H1 (cell line): ENCODE measurements around the gene DKK3. TPM values are rescaled to one million over a fixed set of nuclear protein-coding genes. Genes with fewer than 3 reads are reported as not detected.

ENCODE experiments used
- CTCF ChIA-PET: fragments of 300-600 bp; sonication (Branson Sonifier 250); formaldehyde crosslinking; loops from one replicate; lab custom pipeline; 2021; ENCODE audit not compliant: partially characterized antibody; lab: Charles Lee
- POLR2A ChIA-PET: fragments of 300-600 bp; sonication (Branson Sonifier 250); formaldehyde crosslinking; loops from one replicate; lab custom pipeline; 2021; ENCODE audit warnings: inconsistent platforms; ENCODE audit not compliant: partially characterized antibody; lab: Charles Lee
- DNase-seq, 2 experiments: peaks; one replicate each; pipeline versions ENCODE4 v3.0.0 to v3.0.0-alpha.2; 2010 to 2022; ENCODE audit warnings: low spot score in 2 of 2, low read depth in 1 of 2, mixed read lengths in 1 of 2
- FAIRE-seq: peaks from 2 replicates; lab custom pipeline; 2011; peaks lifted over from hg19 to GRCh38; lab: Jason Lieb, UNC
- H2AFZ ChIP-seq: 2 replicates; pipeline ENCODE4 v1.8.1; 2012; ENCODE audit warnings: low read length, inconsistent platforms
- H2AK5ac ChIP-seq: 2 replicates; pipeline ENCODE4 v1.6.1; 2013; ENCODE audit warnings: low read depth, low read length
- H2BK120ac ChIP-seq: replicated peaks from 2 replicates; pipeline ENCODE3; 2013; ENCODE audit warnings: low read depth, low read length, inconsistent platforms
- H2BK12ac ChIP-seq: 2 replicates; pipeline ENCODE4 v1.6.1; 2013; ENCODE audit warnings: low read depth, low read length
- H2BK15ac ChIP-seq: 2 replicates; pipeline ENCODE4 v1.6.1; 2013; ENCODE audit warnings: low read length
- H2BK20ac ChIP-seq: 2 replicates; pipeline ENCODE4 v1.6.1; 2013; ENCODE audit warnings: low read length
- H2BK5ac ChIP-seq: 2 replicates; pipeline ENCODE4 v1.6.1; 2013; ENCODE audit warnings: low read depth, low read length
- H3K14ac ChIP-seq: 2 replicates; pipeline ENCODE4 v1.6.1; 2013; ENCODE audit warnings: inconsistent platforms; ENCODE audit not compliant: insufficient read length
- H3K18ac ChIP-seq: 2 replicates; pipeline ENCODE4 v1.6.1; 2013; ENCODE audit warnings: low read length; ENCODE audit errors: extremely low read depth
- H3K23ac ChIP-seq: 2 replicates; pipeline ENCODE4 v1.6.1; 2013; ENCODE audit warnings: inconsistent platforms; ENCODE audit not compliant: insufficient read length
- H3K23me2 ChIP-seq: 2 replicates; pipeline ENCODE4 v1.6.1; 2013; ENCODE audit warnings: low read depth, low read length
- H3K27ac ChIP-seq: 2 replicates; pipeline ENCODE4 v1.6.1; 2011; ENCODE audit warnings: low read depth, low read length, inconsistent platforms
- H3K27me3 ChIP-seq, 4 experiments: replicated peaks in 1 of 4; 1 replicate in 1 of 4; 2 replicates in 3 of 4; pipeline versions ENCODE4 v1.6.1 to v1.8.1; 2011 to 2013; ENCODE audit warnings: low read length in 3 of 4, mild to moderate bottlenecking in 3 of 4, inconsistent platforms in 2 of 4, mixed read lengths in 2 of 4, moderate library complexity in 1 of 4; ENCODE audit not compliant: control insufficient read depth in 3 of 4, insufficient read depth in 3 of 4; ENCODE audit errors: extremely low read depth in 1 of 4
- H3K36me3 ChIP-seq, 4 experiments: 2 replicates each; pipeline versions ENCODE4 v1.6.1 to v1.8.1; 2011 to 2013; ENCODE audit warnings: mild to moderate bottlenecking in 4 of 4, low read length in 3 of 4, moderate library complexity in 2 of 4, control low read depth in 1 of 4, inconsistent platforms in 1 of 4; ENCODE audit not compliant: insufficient read depth in 4 of 4, control insufficient read depth in 2 of 4
- H3K4ac ChIP-seq: replicated peaks from 2 replicates; pipeline ENCODE3; 2013; ENCODE audit warnings: low read length, low read depth, mixed read lengths, inconsistent platforms; ENCODE audit not compliant: insufficient read length
- H3K4me1 ChIP-seq, 4 experiments: replicated peaks in 1 of 4; 1 replicate in 1 of 4; 2 replicates in 3 of 4; pipeline versions ENCODE4 v1.6.1 to v1.8.1; 2011 to 2013; ENCODE audit warnings: low read length in 3 of 4, inconsistent platforms in 2 of 4, mixed read lengths in 1 of 4; ENCODE audit not compliant: insufficient read depth in 4 of 4, control insufficient read depth in 3 of 4
- H3K4me2 ChIP-seq, 2 experiments: 2 replicates each; pipeline versions ENCODE4 v1.6.1 to v1.8.1; 2011 to 2013; ENCODE audit warnings: low read depth in 2 of 2, low read length in 2 of 2, control low read depth in 1 of 2, inconsistent platforms in 1 of 2, mild to moderate bottlenecking in 1 of 2; ENCODE audit not compliant: insufficient read depth in 1 of 2
- H3K4me3 ChIP-seq, 4 experiments: fragments of 200-600, 300-600 bp in 1 of 4; sonication (generic), shearing (Covaris generic), sonication (Bioruptor Twin) in 1 of 4; 2 replicates each; pipeline versions ENCODE4 v1.5.1 to v1.8.1; 2011 to 2016; ENCODE audit warnings: low read length in 4 of 4, low read depth in 3 of 4, control low read depth in 2 of 4, inconsistent platforms in 2 of 4, mild to moderate bottlenecking in 2 of 4, mixed read lengths in 1 of 4, moderate library complexity in 1 of 4; ENCODE audit not compliant: insufficient read depth in 2 of 4; ENCODE audit errors: extremely low read depth in 1 of 4
- H3K56ac ChIP-seq: replicated peaks from 2 replicates; pipeline ENCODE3; 2013; ENCODE audit warnings: low read depth, mild to moderate bottlenecking, mixed read lengths, low read length, inconsistent platforms; ENCODE audit not compliant: insufficient read length
- H3K79me1 ChIP-seq: 2 replicates; pipeline ENCODE4 v1.6.1; 2013; ENCODE audit warnings: low read depth, low read length, control low read depth
- H3K79me2 ChIP-seq, 2 experiments: 2 replicates each; pipeline versions ENCODE4 v1.6.1 to v1.8.1; 2012 to 2013; ENCODE audit warnings: low read length in 2 of 2, mild to moderate bottlenecking in 2 of 2, inconsistent platforms in 1 of 2; ENCODE audit not compliant: insufficient read depth in 2 of 2, control insufficient read depth in 1 of 2
- H3K9ac ChIP-seq, 4 experiments: replicated peaks in 1 of 4; 1 replicate in 1 of 4; 2 replicates in 3 of 4; pipeline versions ENCODE4 v1.6.1 to v1.8.1; 2011 to 2013; ENCODE audit warnings: low read depth in 3 of 4, low read length in 3 of 4, control low read depth in 2 of 4, mild to moderate bottlenecking in 2 of 4, moderate library complexity in 2 of 4, inconsistent platforms in 1 of 4; ENCODE audit errors: extremely low read depth in 1 of 4
- H3K9me3 ChIP-seq, 2 experiments: 2 replicates each; pipeline versions ENCODE4 v1.6.1 to v1.8.1; 2012 to 2013; ENCODE audit warnings: mild to moderate bottlenecking in 2 of 2, moderate library complexity in 2 of 2, control low read depth in 1 of 2, inconsistent platforms in 1 of 2, low read depth in 1 of 2, low read length in 1 of 2, mixed read lengths in 1 of 2; ENCODE audit not compliant: insufficient read depth in 2 of 2
- H4K20me1 ChIP-seq, 2 experiments: replicated peaks in 1 of 2; 2 replicates each; pipeline versions ENCODE3 to v1.8.1; 2011 to 2013; ENCODE audit warnings: inconsistent platforms in 2 of 2, low read length in 2 of 2, mild to moderate bottlenecking in 1 of 2; ENCODE audit not compliant: insufficient read depth in 2 of 2, control insufficient read depth in 1 of 2
- H4K5ac ChIP-seq: 2 replicates; pipeline ENCODE4 v1.6.1; 2013; ENCODE audit warnings: low read length, low read depth, mixed read lengths, inconsistent platforms; ENCODE audit not compliant: insufficient read length
- H4K8ac ChIP-seq: 2 replicates; pipeline ENCODE4 v1.8.0; 2013; ENCODE audit warnings: mild to moderate bottlenecking, moderate library complexity, low read length, inconsistent platforms; ENCODE audit not compliant: insufficient read depth; ENCODE audit errors: extremely low read depth
- H4K91ac ChIP-seq: replicated peaks from 2 replicates; pipeline ENCODE3; 2013; ENCODE audit warnings: low read length, mixed read lengths, inconsistent platforms; ENCODE audit not compliant: insufficient read length
- CTBP2 ChIP-seq: IDR thresholded peaks from 2 replicates; pipeline ENCODE4 v1.7.0; 2011; ENCODE audit warnings: borderline replicate concordance, mild to moderate bottlenecking, moderate library complexity, mixed read lengths, low read length; ENCODE audit not compliant: insufficient read depth, insufficient read length
- FOSL1 ChIP-seq: IDR thresholded peaks from 2 replicates; pipeline ENCODE4 v1.6.1; 2011; ENCODE audit warnings: mild to moderate bottlenecking, low read depth, low read length, moderate library complexity; ENCODE audit not compliant: insufficient read depth
- JUN ChIP-seq: IDR thresholded peaks from 2 replicates; pipeline ENCODE4 v1.6.1; 2011; ENCODE audit warnings: low read depth, mild to moderate bottlenecking, improper control_type of control experiment, low read length
- RFX5 ChIP-seq: IDR thresholded peaks from 2 replicates; pipeline ENCODE4 v1.6.1; 2011; ENCODE audit warnings: low read depth, low read length, improper control_type of control experiment, borderline replicate concordance
- RXRA ChIP-seq: IDR thresholded peaks from 2 replicates; pipeline ENCODE4 v1.6.1; 2011; ENCODE audit warnings: low read depth, mild to moderate bottlenecking, low read length, moderate library complexity; ENCODE audit not compliant: insufficient read depth
- SIRT6 ChIP-seq: IDR thresholded peaks from one replicate; pipeline ENCODE4 v1.7.1; 2012; ENCODE audit warnings: low read length, inconsistent platforms
- SUZ12 ChIP-seq: fragments of 200-600 bp; sonication (generic); IDR thresholded peaks from 2 replicates; pipeline ENCODE4 v1.6.1; 2012; ENCODE audit warnings: mild to moderate bottlenecking, inconsistent platforms, low read length, moderate library complexity, mixed read lengths
- TAF1 ChIP-seq: IDR thresholded peaks from 2 replicates; pipeline ENCODE4 v1.6.1; 2011; ENCODE audit warnings: mild to moderate bottlenecking, low read depth, low read length
- TAF7 ChIP-seq: optimal IDR thresholded peaks from 2 replicates; pipeline ENCODE3; 2011; ENCODE audit warnings: low read depth, mild to moderate bottlenecking, inconsistent platforms, low read length, moderate library complexity, borderline replicate concordance
- TCF12 ChIP-seq: IDR thresholded peaks from 2 replicates; pipeline ENCODE4 v1.6.1; 2011; ENCODE audit warnings: low read depth, mild to moderate bottlenecking, low read length
- ZNF274 ChIP-seq: IDR thresholded peaks from 2 replicates; pipeline ENCODE4 v1.7.0; 2012; ENCODE audit warnings: low read length, borderline replicate concordance; ENCODE audit errors: extremely low read depth
- WGBS, 2 experiments: shearing (Covaris generic) in 1 of 2; methylation state at CpG; one replicate each; pipeline versions ENCODE4 v1.1.6 to v1.1.7; 2013 to 2015; ENCODE audit warnings: low lambda C conversion rate in 2 of 2, mixed read lengths in 2 of 2, inconsistent platforms in 1 of 2, low coverage in 1 of 2, missing lambda C conversion rate in 1 of 2; ENCODE audit not compliant: insufficient replicate concordance in 2 of 2, insufficient coverage in 1 of 2, insufficient read length in 1 of 2; ENCODE audit errors: extremely low coverage in 1 of 2, missing lambda C conversion rate in 1 of 2; 5-methylcytosine and 5-hydroxymethylcytosine counted together
- polyA plus RNA-seq, 7 experiments: library from polyadenylated mRNA; depleted of rRNA in 3 of 7; stranded (reverse) in 5 of 7; unstranded in 2 of 7; fragments of >200 nt in 5 of 7; fragments of 200-250 nt in 2 of 7; gene quantifications; 1 replicate in 5 of 7; 2 replicates in 1 of 7; 4 replicates in 1 of 7; pipeline versions ENCODE4 v1.2.1 to v1.2.3, GENCODE V29; 2011 to 2013; ENCODE audit warnings: missing spikeins in 2 of 7, mixed read lengths in 2 of 7
- total RNA-seq: library from RNA; stranded (reverse); fragmentation: NEBNext Ultra II Directional; extraction: Animal tissue kit (Norgen Biotek cat#: 25700); gene quantifications from 2 replicates; pipeline ENCODE4 v1.2.1, GENCODE V29; 2021

The DKK3 gene
- total and polyA plus RNA-seq, 2 of the 8 experiments (the other 6 are each of a cell fraction or from before 2014, with no cell fraction given): 30.0 to 40.1 TPM

- no peak overlapping the region for H3K23ac ChIP-seq
- POLR2A ChIA-PET: no interaction called here
- no peak overlapping the region for H3K27ac ChIP-seq
- no peaks in the 10 kb centered on the region for H3K23me2 ChIP-seq
- no peak overlapping the region for H3K4me3 ChIP-seq
- no peaks in the 10 kb centered on the region for H3K9me3 ChIP-seq
- H2AK5ac ChIP-seq: no peak overlapping the region
- H4K5ac ChIP-seq: no peak overlapping the region
- no peak overlapping the region for H3K4ac ChIP-seq
- no peak overlapping the region for H3K4me2 ChIP-seq
- no peaks in the 10 kb centered on the region for H3K27me3 ChIP-seq
- no peaks in the 10 kb centered on the region for H3K79me2 ChIP-seq
- H3K18ac ChIP-seq: no peak overlapping the region
- H2BK120ac ChIP-seq: no peak overlapping the region
- H3K9ac ChIP-seq: no peak overlapping the region
- TF ChIP-seq SIRT6: no peak
- TF ChIP-seq JUN: no peak
- TF ChIP-seq RXRA: no peak
- TF ChIP-seq RFX5: no peak
- TF ChIP-seq TAF7: no peak
- no peak for TF ChIP-seq TAF1
- no peak for TF ChIP-seq FOSL1
- TF ChIP-seq CTBP2: no peak
- no peak for TF ChIP-seq TCF12
- TF ChIP-seq ZNF274: no peak
- TF ChIP-seq SUZ12: no peak
- no peak overlapping the region for H2AFZ ChIP-seq
- H3K36me3 ChIP-seq: peaks cover 0 to 2% (median 0%) of the 10 kb centered on the region in 4 experiments; a peak in 3 of 8 replicates
- H3K56ac ChIP-seq: no peak overlapping the region
- DNase-seq (no peak), FAIRE-seq (no peak)
- peak overlapping the region; percentile 36; the same call in 1 of the 2 replicates for H4K8ac ChIP-seq
- H2BK5ac ChIP-seq: no peak overlapping the region
- H2BK15ac ChIP-seq: no peak overlapping the region
- H3K79me1 ChIP-seq: no peaks in the 10 kb centered on the region
- H3K14ac ChIP-seq: no peak overlapping the region
- H2BK12ac ChIP-seq: no peak overlapping the region
- CTCF ChIA-PET: interaction anchor here (0.8 to 6.2 kb wide), 20 partner anchors 10 to 317 kb away, joined by 3 to 63 read pairs (median 5); partner anchors contain the start of gene DKK3
- no peaks in the 10 kb centered on the region; a peak in 1 of 7 replicates for H3K4me1 ChIP-seq
- no peak overlapping the region for H2BK20ac ChIP-seq
- WGBS, 2 experiments: 89% methylated on average over 11 of the region's 11 CpGs; no CpG with 5 or more reads in 1 of the 2 experiments
- no peak overlapping the region for H4K91ac ChIP-seq
- H4K20me1 ChIP-seq: peaks cover 0 to 2% of the 10 kb centered on the region in 2 experiments
These were observed 40.5 kb downstream of the DKK3 start for GRCh38 chr11:11967669-11968510.
